Measurements from ENCODE around the gene GNG7. TPM values are rescaled to one million over a fixed set of nuclear protein-coding genes. Genes with fewer than 3 reads are reported as not detected.
"Not testable (repeated sequence)": the region's sequence is repeated elsewhere in the genome, so short reads cannot be mapped to it uniquely, and the experiment has no call there.

GNG7 gene
- total RNA-seq, 1 donor from 2014 or later, result 0.96 TPM

- peak in 1 of 2 donors; percentile 85 for DNase-seq (ENCODE audit: low spot score in 2 of 2)
- H3K9me3 ChIP-seq, result no peaks in the 10 kb centered on the region
- peaks cover 7 to 17% of the 10 kb centered on the region in 2 donors for H3K4me1 ChIP-seq
- no peaks in the 10 kb centered on the region for H3K36me3 ChIP-seq
- H3K27me3 ChIP-seq, result no peaks in the 10 kb centered on the region
- intact Hi-C loops (cut with DNase I), result loop anchor here (1.0 to 2.0 kb wide), 4 partner anchors 19 to 81 kb away; partner anchors contain the start of gene GADD45B
- peak overlapping the region; percentile 35 to 68 for H3K4me3 ChIP-seq
- H3K27ac ChIP-seq, result peak overlapping the region; percentile 84 to 94
- no peak for TF ChIP-seq CTCF (IDR thresholded peaks at IDR 0.05)
These were observed 206.7 kb downstream of the GNG7 start for GRCh38 chr19:2495651-2496316.

- peak overlapping the region; percentile 45 to 68 for H3K4me3 ChIP-seq
- peak overlapping the region; percentile 84 to 94 for H3K27ac ChIP-seq
- TF ChIP-seq CTCF (IDR thresholded peaks at IDR 0.05), result no peak
- intact Hi-C loops (cut with DNase I), result loop anchor here (1.0 to 2.0 kb wide), 4 partner anchors 19 to 81 kb away; partner anchors contain the start of gene GADD45B
- H3K9me3 ChIP-seq, result no peaks in the 10 kb centered on the region
- H3K27me3 ChIP-seq, result no peaks in the 10 kb centered on the region
- peak; percentile 64 to 96 for DNase-seq (ENCODE audit: low spot score in 2 of 2)
- H3K36me3 ChIP-seq, result no peaks in the 10 kb centered on the region
- H3K4me1 ChIP-seq, result peaks cover 7 to 17% of the 10 kb centered on the region in 2 donors
These were observed 207.3 kb downstream of the GNG7 start for GRCh38 chr19:2495130-2495641.

- intact Hi-C loops (cut with DNase I), result loop anchor here (1.0 to 2.0 kb wide), 4 partner anchors 18 to 82 kb away; partner anchors contain the start of gene GADD45B
These were observed 207.9 kb downstream of the GNG7 start for GRCh38 chr19:2494447-2495129.

GRCh38 chr19:2494084-2494446, 208.4 kb downstream of the GNG7 start:
- Histone ChIP-seq H3K4me1 (peaks cover 9 to 23% of the 10 kb centered on the region in 2 donors), H3K9me3 (no peaks in the 10 kb centered on the region), H3K4me3 (peak overlapping the region in 1 of 2 donors; percentile 68), H3K27ac (peak overlapping the region; percentile 84 to 94), H3K27me3 (no peaks in the 10 kb centered on the region), H3K36me3 (no peaks in the 10 kb centered on the region)
- peak in 1 of 2 donors; percentile 77 for DNase-seq (ENCODE audit: low spot score in 2 of 2)
- intact Hi-C loops (cut with DNase I), result loop anchor here (2.0 kb wide), 1 partner anchor 31 kb away; no protein-coding TSS in a partner anchor
- TF ChIP-seq CTCF (IDR thresholded peaks at IDR 0.05), result no peak

More at GRCh38 chr19:2494447-2495129, 207.9 kb downstream of the GNG7 start:
- TF ChIP-seq CTCF (IDR thresholded peaks at IDR 0.05), result no peak
- no peaks in the 10 kb centered on the region for H3K9me3 ChIP-seq
- no peaks in the 10 kb centered on the region for H3K36me3 ChIP-seq
- peak; percentile 69 to 95 for DNase-seq (ENCODE audit: low spot score in 2 of 2)
- H3K27me3 ChIP-seq, result no peaks in the 10 kb centered on the region
- peak overlapping the region; percentile 84 to 94 for H3K27ac ChIP-seq
- H3K4me3 ChIP-seq, result peak overlapping the region; percentile 45 to 68
- peaks cover 7 to 19% of the 10 kb centered on the region in 2 donors for H3K4me1 ChIP-seq

- H3K9me3 ChIP-seq; DNase-seq (ENCODE audit: low spot score in 2 of 2); H3K36me3 ChIP-seq; intact Hi-C loops (cut with DNase I); H3K27me3 ChIP-seq; H3K4me3 ChIP-seq: not testable (repeated sequence)
- peaks cover 9 to 27% of the 10 kb centered on the region in 2 donors for H3K4me1 ChIP-seq
- peak overlapping the region; percentile 84 to 94 for H3K27ac ChIP-seq
These were observed 209.0 kb downstream of the GNG7 start for GRCh38 chr19:2493448-2493847.

GRCh38 chr19:2492870-2493269, 209.6 kb downstream of the GNG7 start:
- Histone ChIP-seq H3K9me3 (no peaks in the 10 kb centered on the region), H3K4me1 (peaks cover 9 to 32% of the 10 kb centered on the region in 2 donors), H3K36me3 (no peaks in the 10 kb centered on the region), H3K27ac (no peak overlapping the region), H3K4me3 (no peak overlapping the region), H3K27me3 (no peaks in the 10 kb centered on the region)
- no peak for DNase-seq (ENCODE audit: low spot score in 2 of 2)
- intact Hi-C loops (cut with DNase I), result no loop called here
- no peak for TF ChIP-seq CTCF (IDR thresholded peaks at IDR 0.05)
